ENCODE measurements around the gene INSM1. TPM values are rescaled to one million over a fixed set of nuclear protein-coding genes. Genes with fewer than 3 reads are reported as not detected.

Gene INSM1
- total RNA-seq, 1 experiment from 2014 or later: not detected

DNA sequence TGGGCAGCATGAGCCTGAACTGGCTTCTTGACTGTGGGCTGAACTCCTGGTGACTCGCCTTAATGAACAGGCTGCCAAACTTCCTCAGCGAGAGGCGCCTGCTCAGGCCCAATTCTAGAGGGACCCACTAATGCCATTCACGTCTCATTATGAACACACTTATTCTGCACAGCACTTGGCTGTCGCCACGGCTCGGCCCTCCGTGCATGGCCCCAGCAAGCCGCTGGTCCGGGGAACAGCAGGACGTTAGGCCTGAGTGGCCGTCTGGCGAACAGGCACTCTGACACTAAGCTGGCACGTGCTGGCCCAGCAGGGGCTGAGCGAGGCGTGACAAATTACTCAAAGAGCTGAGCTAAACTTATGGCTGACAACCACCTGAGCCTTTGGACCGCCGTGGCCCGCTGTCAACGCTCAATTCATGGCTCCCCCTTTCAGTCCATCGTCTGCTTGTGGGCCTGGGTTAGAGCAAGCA lies 45.9 kb downstream of the INSM1 start:
- Mint-ChIP-seq H3K36me3 (ENCODE audit: insufficient read depth, unreplicated experiment) (no peaks in the 10 kb centered on the region), H3K4me3 (ENCODE audit: unreplicated experiment) (no peak overlapping the region), H3K27ac (ENCODE audit: unreplicated experiment) (no peak overlapping the region), H3K4me1 (ENCODE audit: low read depth, unreplicated experiment) (no peaks in the 10 kb centered on the region), H3K9me3 (ENCODE audit: unreplicated experiment) (no peaks in the 10 kb centered on the region), H3K27me3 (ENCODE audit: insufficient read depth, unreplicated experiment) (no peaks in the 10 kb centered on the region)
- Histone ChIP-seq H3K9me3 (no peaks in the 10 kb centered on the region), H3K27me3 (replicated peaks; ENCODE audit: control insufficient read depth, insufficient read depth, low read length) (no peaks in the 10 kb centered on the region), H3K4me3 (ENCODE audit: low read depth, low read length) (no peak overlapping the region), H3K36me3 (ENCODE audit: control insufficient read depth, insufficient read depth, low read length) (no peaks in the 10 kb centered on the region; the same call in 1 of the 2 replicates), H3K4me1 (no peaks in the 10 kb centered on the region)
- BruUV-seq (replicated peaks): no TSS peak
- TF ChIP-seq CTCF (IDR thresholded peaks at IDR 0.05; ENCODE audit: insufficient read depth in 1 of 2, low read depth in 1 of 2, low read length in 1 of 2, severe bottlenecking in 1 of 2, unreplicated experiment in 1 of 2): no peak
- no peak for DNase-seq
- intact Hi-C loops (cut with micrococcal nuclease; ENCODE audit: unreplicated experiment): no loop called here
- ChIA-PET POLR2A (no interaction called here), CTCF (no interaction called here)

DNA sequence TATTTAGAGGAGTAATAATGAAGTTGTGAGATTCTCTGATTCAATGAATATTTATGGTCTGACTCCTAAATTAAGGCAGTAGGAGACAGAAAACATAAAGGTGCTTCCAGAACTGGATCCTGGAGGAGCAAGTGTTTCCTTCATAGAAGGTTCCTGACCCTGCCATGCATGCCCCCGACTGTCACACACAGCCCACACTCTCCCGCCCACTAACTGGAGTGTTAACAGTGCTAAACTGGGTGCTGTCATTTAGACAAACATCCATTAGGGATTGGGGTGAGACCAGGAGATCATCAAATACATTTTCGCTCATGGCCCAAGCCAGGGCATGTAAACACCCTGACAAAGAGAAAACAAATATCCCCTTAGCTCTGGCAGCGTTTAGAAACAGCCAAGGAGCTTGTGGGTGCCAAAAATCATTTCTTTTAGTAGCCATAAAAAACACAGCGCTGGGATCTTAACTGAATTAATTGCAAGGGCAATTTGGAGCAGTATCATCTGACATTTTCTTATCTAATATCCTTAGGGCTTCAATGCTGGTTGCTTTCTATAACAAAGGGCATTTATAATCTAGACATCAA lies 46.8 kb downstream of the INSM1 start:
- ChIA-PET CTCF (no interaction called here), POLR2A (no interaction called here)
- H3K36me3 Mint-ChIP-seq (ENCODE audit: insufficient read depth, unreplicated experiment): no peaks in the 10 kb centered on the region
- TF ChIP-seq CTCF (IDR thresholded peaks at IDR 0.05; ENCODE audit: insufficient read depth in 1 of 2, low read depth in 1 of 2, low read length in 1 of 2, severe bottlenecking in 1 of 2, unreplicated experiment in 1 of 2): no peak
- Histone ChIP-seq H3K4me3 (ENCODE audit: low read depth, low read length) (no peak overlapping the region), H3K36me3 (ENCODE audit: control insufficient read depth, insufficient read depth, low read length) (no peaks in the 10 kb centered on the region; the same call in 1 of the 2 replicates), H3K4me1 (no peaks in the 10 kb centered on the region), H3K9me3 (no peaks in the 10 kb centered on the region), H3K27me3 (replicated peaks; ENCODE audit: control insufficient read depth, insufficient read depth, low read length) (no peaks in the 10 kb centered on the region)
- H3K9me3 Mint-ChIP-seq (ENCODE audit: unreplicated experiment): no peaks in the 10 kb centered on the region
- no peaks in the 10 kb centered on the region for H3K4me1 Mint-ChIP-seq (ENCODE audit: low read depth, unreplicated experiment)
- DNase-seq: no peak
- no TSS peak for BruUV-seq (replicated peaks)
- intact Hi-C loops (cut with micrococcal nuclease; ENCODE audit: unreplicated experiment): no loop called here
- H3K27ac Mint-ChIP-seq (ENCODE audit: unreplicated experiment): no peak overlapping the region
- no peaks in the 10 kb centered on the region for H3K27me3 Mint-ChIP-seq (ENCODE audit: insufficient read depth, unreplicated experiment)
- no peak overlapping the region for H3K4me3 Mint-ChIP-seq (ENCODE audit: unreplicated experiment)

DNA sequence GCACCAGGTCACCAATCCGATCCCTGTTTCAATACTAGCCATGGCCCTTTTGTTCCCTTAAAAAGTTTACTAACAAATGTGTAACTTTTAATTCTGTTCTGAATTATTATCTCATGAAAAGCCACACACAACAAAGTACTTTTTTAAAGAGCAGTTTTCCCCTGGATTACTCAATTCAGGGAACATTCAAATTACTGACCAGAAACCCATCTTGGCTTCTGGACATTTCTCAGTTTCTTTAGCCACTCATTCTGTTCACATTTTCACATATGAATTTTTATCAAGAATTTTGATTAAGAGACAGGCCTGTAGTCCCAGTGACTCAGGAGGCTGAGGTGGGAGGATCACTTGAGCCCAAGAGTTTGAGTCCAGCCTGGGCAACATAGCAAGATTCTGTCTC lies 47.4 kb downstream of the INSM1 start:
- no peak for TF ChIP-seq CTCF (IDR thresholded peaks at IDR 0.05; ENCODE audit: insufficient read depth in 1 of 2, low read depth in 1 of 2, low read length in 1 of 2, severe bottlenecking in 1 of 2, unreplicated experiment in 1 of 2)
- no TSS peak for BruUV-seq (replicated peaks)
- H3K4me3 Mint-ChIP-seq (ENCODE audit: unreplicated experiment): no peak overlapping the region
- ChIA-PET CTCF (no interaction called here), POLR2A (no interaction called here)
- no peak for DNase-seq
- H3K27ac Mint-ChIP-seq (ENCODE audit: unreplicated experiment): no peak overlapping the region
- intact Hi-C loops (cut with micrococcal nuclease; ENCODE audit: unreplicated experiment): no loop called here
- Histone ChIP-seq H3K9me3 (no peaks in the 10 kb centered on the region), H3K27me3 (replicated peaks; ENCODE audit: control insufficient read depth, insufficient read depth, low read length) (no peaks in the 10 kb centered on the region), H3K4me3 (ENCODE audit: low read depth, low read length) (no peak overlapping the region), H3K36me3 (ENCODE audit: control insufficient read depth, insufficient read depth, low read length) (no peaks in the 10 kb centered on the region; the same call in 1 of the 2 replicates), H3K4me1 (no peaks in the 10 kb centered on the region)
- H3K27me3 Mint-ChIP-seq (ENCODE audit: insufficient read depth, unreplicated experiment): no peaks in the 10 kb centered on the region
- no peaks in the 10 kb centered on the region for H3K4me1 Mint-ChIP-seq (ENCODE audit: low read depth, unreplicated experiment)
- H3K36me3 Mint-ChIP-seq (ENCODE audit: insufficient read depth, unreplicated experiment): no peaks in the 10 kb centered on the region
- no peaks in the 10 kb centered on the region for H3K9me3 Mint-ChIP-seq (ENCODE audit: unreplicated experiment)

Data from Caco-2 (cell line).